GM12878 (cell line): Measurements from ENCODE around the gene ARMC9. TPM values are rescaled to one million over a fixed set of nuclear protein-coding genes. Genes with fewer than 3 reads are reported as not detected.

Experiments used
- ATAC-seq: fragments of 200-7000 bp; cut with Tn5 transposase; 3 replicates; pipeline ENCODE4 v1.9.1; 2020; ENCODE audit warnings: mild to moderate bottlenecking, moderate library complexity
- BruUV-seq: library from RNA; stranded (reverse); fragments of 400-500 nt; replicated peaks from 2 replicates; lab custom pipeline; 2021; lab: Mats Ljungman, UMichigan
- CTCF ChIA-PET: fragments of 300-600 bp; sonication (Branson Sonifier 250); formaldehyde crosslinking; extraction: SDS; loops from one replicate; lab custom pipeline; 2021; ENCODE audit warnings: inconsistent platforms; lab: Yijun Ruan, JAX
- POLR2A ChIA-PET: fragments of 350-600 bp; formaldehyde crosslinking; extraction: SDS; loops from one replicate; lab custom pipeline; 2021; ENCODE audit warnings: inconsistent platforms; lab: Charles Lee
- RAD21 ChIA-PET: fragments of 300-600 bp; sonication (Branson Sonifier 250); formaldehyde crosslinking; loops from one replicate; lab custom pipeline; 2023; ENCODE audit warnings: antibody characterized with exemption; ENCODE audit not compliant: unreplicated experiment; lab: Charles Lee
- SMC1A ChIA-PET: fragments of 300-600 bp; sonication (Branson Sonifier 250); formaldehyde crosslinking; loops from one replicate; lab custom pipeline; 2023; ENCODE audit not compliant: unreplicated experiment, uncharacterized antibody; lab: Charles Lee
- DNase-seq: peaks from one replicate; pipeline ENCODE4 v3.0.0-alpha.2; 2011; ENCODE audit warnings: low read depth, low spot score
- FAIRE-seq: peaks from 3 replicates; lab custom pipeline; 2011; peaks lifted over from hg19 to GRCh38; lab: Jason Lieb, UNC
- H2AFZ ChIP-seq: 2 replicates; pipeline ENCODE4 v1.6.0; 2011; ENCODE audit warnings: low read depth, low read length, control low read depth; ENCODE audit not compliant: control insufficient read depth
- H3K27ac ChIP-seq: 2 replicates; pipeline ENCODE4 v1.5.1; 2011; ENCODE audit warnings: control low read depth; ENCODE audit not compliant: control insufficient read depth, insufficient read depth
- H3K27me3 ChIP-seq, 2 experiments: replicated peaks in 1 of 2; 2 replicates each; pipeline versions ENCODE4 v1.6.0 to v1.6.1; 2011; ENCODE audit warnings: low read length in 1 of 2; ENCODE audit not compliant: control insufficient read depth in 2 of 2, insufficient read depth in 2 of 2
- H3K36me3 ChIP-seq, 2 experiments: 2 replicates each; pipeline ENCODE4 v1.5.1; 2011; ENCODE audit warnings: low read length in 1 of 2; ENCODE audit not compliant: control insufficient read depth in 2 of 2, insufficient read depth in 2 of 2
- H3K4me1 ChIP-seq: 2 replicates; pipeline ENCODE4 v1.6.1; 2011; ENCODE audit warnings: mild to moderate bottlenecking, low read length, moderate library complexity, mixed read lengths; ENCODE audit not compliant: control insufficient read depth, insufficient read depth
- H3K4me2 ChIP-seq: 2 replicates; pipeline ENCODE4 v1.6.0; 2011; ENCODE audit warnings: control low read depth; ENCODE audit not compliant: control insufficient read depth, insufficient read depth
- H3K4me3 ChIP-seq: fragments of 200-600 bp; sonication (generic); 2 replicates; pipeline ENCODE4 v1.5.1; 2016
- H3K79me2 ChIP-seq: 2 replicates; pipeline ENCODE4 v1.6.0; 2011; ENCODE audit warnings: low read length; ENCODE audit not compliant: control insufficient read depth, insufficient read depth
- H3K9ac ChIP-seq: 2 replicates; pipeline ENCODE4 v1.8.0; 2011; ENCODE audit warnings: low read length, control low read depth, mixed read lengths; ENCODE audit not compliant: control insufficient read depth, insufficient read depth
- H3K9me3 ChIP-seq: replicated peaks from 3 replicates; pipeline ENCODE4 v1.5.1; 2011; ENCODE audit warnings: mild to moderate bottlenecking, low read length; ENCODE audit not compliant: control insufficient read depth, insufficient read depth
- H4K20me1 ChIP-seq: 2 replicates; pipeline ENCODE4 v1.6.0; 2011; ENCODE audit not compliant: control insufficient read depth, insufficient read depth
- CBFB ChIP-seq: IDR thresholded peaks from 2 replicates; pipeline ENCODE4 v1.6.1; 2016; ENCODE audit warnings: antibody characterized with exemption, low read depth
- CBX5 ChIP-seq: sonication (generic); IDR thresholded peaks from 2 replicates; pipeline ENCODE4 v1.6.1; 2016; ENCODE audit warnings: low read depth, moderate library complexity, mild to moderate bottlenecking, inconsistent platforms
- SMAD1 ChIP-seq: fragments of 450-650 bp; IDR thresholded peaks from 2 replicates; pipeline ENCODE4 v1.6.1; 2018; ENCODE audit warnings: mild to moderate bottlenecking, low read depth; ENCODE audit not compliant: partially characterized antibody
- TAF1 ChIP-seq: IDR thresholded peaks from 2 replicates; pipeline ENCODE4 v1.6.1; 2011; ENCODE audit warnings: mild to moderate bottlenecking, low read depth, low read length, borderline replicate concordance
- WGBS: methylation state at CpG from one replicate; pipeline ENCODE4 v1.1.6; 2016; ENCODE audit warnings: low lambda C conversion rate; ENCODE audit not compliant: insufficient replicate concordance, insufficient coverage; ENCODE audit errors: missing lambda C conversion rate; 5-methylcytosine and 5-hydroxymethylcytosine counted together
- in situ Hi-C: fragments of 300-500 bp; cut with MboI; formaldehyde crosslinking; loops from 9 replicates; pipeline ENCODE4 v1.14.3; 2018; ENCODE audit warnings: mixed read lengths
- intact Hi-C: fragments of 100-400 bp; cut with micrococcal nuclease; formaldehyde crosslinking; loops from one replicate; pipeline ENCODE4 v1.14.2; 2022; ENCODE audit not compliant: unreplicated experiment
- polyA plus RNA-seq, 11 experiments: library from polyadenylated mRNA; depleted of rRNA in 4 of 11; unstranded in 6 of 11; stranded (reverse) in 5 of 11; fragments of >200 nt; fragmentation: Nextera tagmentation in 4 of 11; fragmentation: Illumina TruSeq in 1 of 11; extraction: Ambion mirVana in 4 of 11; extraction: Trizol in 1 of 11; gene quantifications; 1 replicate in 1 of 11; 2 replicates in 10 of 11; pipeline versions ENCODE4 v1.2.1 to v1.2.3, GENCODE V29; 2011 to 2016; ENCODE audit warnings: inconsistent platforms in 2 of 11, missing spikeins in 2 of 11, low read depth in 1 of 11
- total RNA-seq, 4 experiments: library from RNA; depleted of rRNA in 3 of 4; stranded (reverse); fragments of >200 nt in 3 of 4; fragmentation: Illumina TruSeq in 1 of 4; extraction: Trizol in 1 of 4; gene quantifications; 2 replicates each; pipeline versions ENCODE4 v1.2.1 to v1.2.3, GENCODE V29; 2013 to 2021
- TF ChIP-seq, protein P1 (sequence below): fragments of 150-350 bp; IDR thresholded peaks from 2 replicates; pipeline ENCODE4 v1.6.1; 2016; ENCODE audit warnings: low read depth, low read length
- TF ChIP-seq, protein P2 (sequence below): fragments of 450-650 bp; IDR thresholded peaks from 2 replicates; pipeline ENCODE4 v1.6.1; 2016; ENCODE audit warnings: mild to moderate bottlenecking
- TF ChIP-seq, protein P3 (sequence below): fragments of 450-650 bp; IDR thresholded peaks from 2 replicates; pipeline ENCODE4 v1.6.1; 2017; ENCODE audit warnings: antibody characterized with exemption, mild to moderate bottlenecking, moderate library complexity
- TF ChIP-seq, protein P4 (sequence below): fragments of 450-650 bp; formaldehyde crosslinking; IDR thresholded peaks from 2 replicates; pipeline ENCODE4 v1.4.0; 2022; ENCODE audit warnings: mild to moderate bottlenecking, moderate library complexity

The ARMC9 gene
- total and polyA plus RNA-seq, 10 of the 15 experiments (the other 5 are each of a cell fraction or from before 2014, with no cell fraction given), result 3.8 to 21.8 (median 10.4) TPM

DNA sequence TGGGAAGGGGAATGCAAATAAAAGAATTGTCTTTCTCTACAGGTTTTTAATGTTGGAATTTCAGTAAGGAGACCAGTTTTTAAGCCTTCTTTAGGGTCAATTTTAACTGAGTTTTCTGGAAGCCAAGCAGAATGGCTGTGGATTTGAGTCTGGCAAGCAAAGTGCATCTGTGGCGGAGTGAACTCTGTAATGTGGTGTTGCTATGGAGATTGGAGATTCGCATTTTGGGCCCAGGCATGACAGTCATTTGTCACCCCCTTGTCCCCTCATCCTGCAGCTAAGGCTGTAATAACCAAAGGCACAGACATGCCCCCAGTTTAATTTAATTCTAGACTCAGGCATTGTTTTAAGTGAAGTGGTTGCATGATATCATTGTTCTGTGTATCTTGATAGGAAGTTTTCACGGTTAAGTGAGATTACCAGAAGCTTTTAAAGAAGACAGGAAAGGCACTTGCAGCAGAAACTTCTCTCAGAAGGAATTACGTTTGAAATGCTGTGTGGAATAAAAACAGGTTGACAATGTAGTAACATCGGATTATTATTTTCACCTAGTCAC is 30.6 kb downstream of the ARMC9 start (continued):
- TF ChIP-seq, protein P1, sequence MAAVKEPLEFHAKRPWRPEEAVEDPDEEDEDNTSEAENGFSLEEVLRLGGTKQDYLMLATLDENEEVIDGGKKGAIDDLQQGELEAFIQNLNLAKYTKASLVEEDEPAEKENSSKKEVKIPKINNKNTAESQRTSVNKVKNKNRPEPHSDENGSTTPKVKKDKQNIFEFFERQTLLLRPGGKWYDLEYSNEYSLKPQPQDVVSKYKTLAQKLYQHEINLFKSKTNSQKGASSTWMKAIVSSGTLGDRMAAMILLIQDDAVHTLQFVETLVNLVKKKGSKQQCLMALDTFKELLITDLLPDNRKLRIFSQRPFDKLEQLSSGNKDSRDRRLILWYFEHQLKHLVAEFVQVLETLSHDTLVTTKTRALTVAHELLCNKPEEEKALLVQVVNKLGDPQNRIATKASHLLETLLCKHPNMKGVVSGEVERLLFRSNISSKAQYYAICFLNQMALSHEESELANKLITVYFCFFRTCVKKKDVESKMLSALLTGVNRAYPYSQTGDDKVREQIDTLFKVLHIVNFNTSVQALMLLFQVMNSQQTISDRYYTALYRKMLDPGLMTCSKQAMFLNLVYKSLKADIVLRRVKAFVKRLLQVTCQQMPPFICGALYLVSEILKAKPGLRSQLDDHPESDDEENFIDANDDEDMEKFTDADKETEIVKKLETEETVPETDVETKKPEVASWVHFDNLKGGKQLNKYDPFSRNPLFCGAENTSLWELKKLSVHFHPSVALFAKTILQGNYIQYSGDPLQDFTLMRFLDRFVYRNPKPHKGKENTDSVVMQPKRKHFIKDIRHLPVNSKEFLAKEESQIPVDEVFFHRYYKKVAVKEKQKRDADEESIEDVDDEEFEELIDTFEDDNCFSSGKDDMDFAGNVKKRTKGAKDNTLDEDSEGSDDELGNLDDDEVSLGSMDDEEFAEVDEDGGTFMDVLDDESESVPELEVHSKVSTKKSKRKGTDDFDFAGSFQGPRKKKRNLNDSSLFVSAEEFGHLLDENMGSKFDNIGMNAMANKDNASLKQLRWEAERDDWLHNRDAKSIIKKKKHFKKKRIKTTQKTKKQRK, result no peak
- no peak for TF ChIP-seq SMAD1
- TF ChIP-seq, protein P2, sequence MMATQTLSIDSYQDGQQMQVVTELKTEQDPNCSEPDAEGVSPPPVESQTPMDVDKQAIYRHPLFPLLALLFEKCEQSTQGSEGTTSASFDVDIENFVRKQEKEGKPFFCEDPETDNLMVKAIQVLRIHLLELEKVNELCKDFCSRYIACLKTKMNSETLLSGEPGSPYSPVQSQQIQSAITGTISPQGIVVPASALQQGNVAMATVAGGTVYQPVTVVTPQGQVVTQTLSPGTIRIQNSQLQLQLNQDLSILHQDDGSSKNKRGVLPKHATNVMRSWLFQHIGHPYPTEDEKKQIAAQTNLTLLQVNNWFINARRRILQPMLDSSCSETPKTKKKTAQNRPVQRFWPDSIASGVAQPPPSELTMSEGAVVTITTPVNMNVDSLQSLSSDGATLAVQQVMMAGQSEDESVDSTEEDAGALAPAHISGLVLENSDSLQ, result peak; percentile 34; the same call in 1 of the 2 replicates
- no peak for TF ChIP-seq CBFB
- TF ChIP-seq TAF1, result no peak

DNA sequence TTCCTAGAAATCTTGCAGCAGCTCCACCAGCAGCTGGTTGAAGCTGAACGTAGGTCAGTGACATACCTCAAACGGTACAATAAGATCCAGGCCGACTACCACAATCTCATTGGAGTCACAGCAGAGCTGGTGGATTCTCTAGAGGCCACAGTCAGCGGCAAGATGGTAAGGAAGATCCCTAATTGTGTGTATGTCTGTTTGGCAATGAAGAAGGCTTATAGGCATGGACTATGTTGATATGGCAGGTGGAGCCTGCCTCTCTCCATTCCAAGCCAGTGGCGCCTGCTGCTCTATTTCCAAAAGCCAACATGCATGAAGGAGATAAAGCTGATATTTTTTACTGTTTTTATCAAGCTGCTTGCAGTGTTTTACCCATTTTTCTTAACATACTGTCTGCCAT is 36.8 kb downstream of the ARMC9 start:
- Histone ChIP-seq H2AFZ (no peak overlapping the region), H3K79me2 (no peaks in the 10 kb centered on the region), H3K9me3 (no peaks in the 10 kb centered on the region), H3K27ac (no peak overlapping the region), H3K36me3 (no peaks in the 10 kb centered on the region), H3K9ac (no peak overlapping the region), H3K4me3 (no peak overlapping the region), H3K27me3 (no peaks in the 10 kb centered on the region), H3K4me1 (no peaks in the 10 kb centered on the region; the same call in 1 of the 2 replicates), H3K4me2 (no peak overlapping the region), H4K20me1 (no peaks in the 10 kb centered on the region)
- ChIA-PET RAD21 (no interaction called here), SMC1A (interaction anchor here (0.8 to 1.0 kb wide), 3 partner anchors 9 to 172 kb away, joined by 3 to 4 read pairs (median 4); no protein-coding TSS in a partner anchor), POLR2A (interaction anchor here (0.5 to 0.9 kb wide), 2 partner anchors 183 to 351 kb away, joined by 5 read pairs; no protein-coding TSS in a partner anchor), CTCF (interaction anchor here (1.1 to 1.5 kb wide), 2 partner anchors 9 to 10 kb away, joined by 3 to 4 read pairs; no protein-coding TSS in a partner anchor)
- FAIRE-seq, result no peak
- in situ Hi-C loops (no loop called here), intact Hi-C loops (no loop called here)
- ATAC-seq, result no peak
- DNase-seq, result no peak
- BruUV-seq, result no TSS peak
- 87% methylated on average over 5 of the region's 5 CpGs for WGBS
- no peak for TF ChIP-seq CBX5
- TF ChIP-seq, protein P3, sequence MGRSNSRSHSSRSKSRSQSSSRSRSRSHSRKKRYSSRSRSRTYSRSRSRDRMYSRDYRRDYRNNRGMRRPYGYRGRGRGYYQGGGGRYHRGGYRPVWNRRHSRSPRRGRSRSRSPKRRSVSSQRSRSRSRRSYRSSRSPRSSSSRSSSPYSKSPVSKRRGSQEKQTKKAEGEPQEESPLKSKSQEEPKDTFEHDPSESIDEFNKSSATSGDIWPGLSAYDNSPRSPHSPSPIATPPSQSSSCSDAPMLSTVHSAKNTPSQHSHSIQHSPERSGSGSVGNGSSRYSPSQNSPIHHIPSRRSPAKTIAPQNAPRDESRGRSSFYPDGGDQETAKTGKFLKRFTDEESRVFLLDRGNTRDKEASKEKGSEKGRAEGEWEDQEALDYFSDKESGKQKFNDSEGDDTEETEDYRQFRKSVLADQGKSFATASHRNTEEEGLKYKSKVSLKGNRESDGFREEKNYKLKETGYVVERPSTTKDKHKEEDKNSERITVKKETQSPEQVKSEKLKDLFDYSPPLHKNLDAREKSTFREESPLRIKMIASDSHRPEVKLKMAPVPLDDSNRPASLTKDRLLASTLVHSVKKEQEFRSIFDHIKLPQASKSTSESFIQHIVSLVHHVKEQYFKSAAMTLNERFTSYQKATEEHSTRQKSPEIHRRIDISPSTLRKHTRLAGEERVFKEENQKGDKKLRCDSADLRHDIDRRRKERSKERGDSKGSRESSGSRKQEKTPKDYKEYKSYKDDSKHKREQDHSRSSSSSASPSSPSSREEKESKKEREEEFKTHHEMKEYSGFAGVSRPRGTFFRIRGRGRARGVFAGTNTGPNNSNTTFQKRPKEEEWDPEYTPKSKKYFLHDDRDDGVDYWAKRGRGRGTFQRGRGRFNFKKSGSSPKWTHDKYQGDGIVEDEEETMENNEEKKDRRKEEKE, result no peak
- TF ChIP-seq, protein P4, sequence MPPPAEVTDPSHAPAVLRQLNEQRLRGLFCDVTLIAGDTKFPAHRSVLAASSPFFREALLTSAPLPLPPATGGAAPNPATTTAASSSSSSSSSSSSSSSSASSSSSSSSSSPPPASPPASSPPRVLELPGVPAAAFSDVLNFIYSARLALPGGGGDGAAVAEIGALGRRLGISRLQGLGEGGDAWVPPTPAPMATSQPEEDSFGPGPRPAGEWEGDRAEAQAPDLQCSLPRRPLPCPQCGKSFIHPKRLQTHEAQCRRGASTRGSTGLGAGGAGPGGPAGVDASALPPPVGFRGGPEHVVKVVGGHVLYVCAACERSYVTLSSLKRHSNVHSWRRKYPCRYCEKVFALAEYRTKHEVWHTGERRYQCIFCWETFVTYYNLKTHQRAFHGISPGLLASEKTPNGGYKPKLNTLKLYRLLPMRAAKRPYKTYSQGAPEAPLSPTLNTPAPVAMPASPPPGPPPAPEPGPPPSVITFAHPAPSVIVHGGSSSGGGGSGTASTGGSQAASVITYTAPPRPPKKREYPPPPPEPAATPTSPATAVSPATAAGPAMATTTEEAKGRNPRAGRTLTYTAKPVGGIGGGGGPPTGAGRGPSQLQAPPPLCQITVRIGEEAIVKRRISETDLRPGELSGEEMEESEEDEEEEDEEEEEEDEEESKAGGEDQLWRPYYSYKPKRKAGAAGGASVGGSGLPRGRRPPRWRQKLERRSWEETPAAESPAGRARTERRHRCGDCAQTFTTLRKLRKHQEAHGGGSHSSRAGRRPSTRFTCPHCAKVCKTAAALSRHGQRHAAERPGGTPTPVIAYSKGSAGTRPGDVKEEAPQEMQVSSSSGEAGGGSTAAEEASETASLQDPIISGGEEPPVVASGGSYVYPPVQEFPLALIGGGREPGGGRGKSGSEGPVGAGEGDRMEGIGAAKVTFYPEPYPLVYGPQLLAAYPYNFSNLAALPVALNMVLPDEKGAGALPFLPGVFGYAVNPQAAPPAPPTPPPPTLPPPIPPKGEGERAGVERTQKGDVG (CRISPR knock-in tag), result no peak
